Measurements from ENCODE around the gene BPHL.
"Not testable (repeated sequence)": the region's sequence is repeated elsewhere in the genome, so short reads cannot be mapped to it uniquely, and the experiment has no call there.

BPHL gene

DNA sequence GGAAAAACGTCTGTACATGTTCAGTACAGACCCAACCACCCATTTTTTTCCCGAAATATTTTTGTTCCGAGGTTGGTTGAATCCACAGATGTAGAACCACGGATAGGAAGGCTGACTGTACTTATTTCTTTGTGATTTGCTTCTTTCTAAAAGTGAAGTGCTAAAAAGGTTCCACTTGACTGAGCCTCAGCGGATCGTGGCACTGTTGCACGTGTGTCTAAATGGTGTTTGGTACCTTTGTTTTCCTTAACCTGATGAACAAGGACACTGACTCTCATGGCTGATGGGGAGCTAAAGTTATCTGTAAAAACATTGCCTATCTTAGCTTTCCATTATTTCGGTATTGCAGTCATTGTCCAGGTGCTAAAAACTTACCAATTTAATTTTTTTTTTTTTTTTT lies 6.2 kb downstream of the BPHL start:
- FAIRE-seq: no peak

DNA sequence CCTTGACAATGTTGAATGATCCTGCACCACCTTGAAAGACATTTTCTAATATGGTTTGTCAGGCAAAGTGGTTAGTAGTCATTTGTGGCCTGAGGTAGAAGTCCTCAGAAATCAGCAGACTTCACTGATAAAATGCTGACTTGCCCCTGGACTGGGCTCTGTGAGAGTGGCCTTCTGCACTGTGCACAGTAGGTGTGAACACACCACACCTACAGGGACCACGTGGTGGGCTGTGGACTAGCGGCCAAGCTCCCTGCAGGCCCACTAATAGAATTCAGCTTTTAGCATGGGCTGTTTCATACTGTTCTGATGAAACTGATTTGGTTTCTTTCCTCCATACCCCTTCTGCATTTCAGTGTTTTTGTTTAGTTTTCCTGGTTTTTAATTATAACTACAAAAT lies 7.3 kb downstream of the BPHL start:
- FAIRE-seq: no peak

DNA sequence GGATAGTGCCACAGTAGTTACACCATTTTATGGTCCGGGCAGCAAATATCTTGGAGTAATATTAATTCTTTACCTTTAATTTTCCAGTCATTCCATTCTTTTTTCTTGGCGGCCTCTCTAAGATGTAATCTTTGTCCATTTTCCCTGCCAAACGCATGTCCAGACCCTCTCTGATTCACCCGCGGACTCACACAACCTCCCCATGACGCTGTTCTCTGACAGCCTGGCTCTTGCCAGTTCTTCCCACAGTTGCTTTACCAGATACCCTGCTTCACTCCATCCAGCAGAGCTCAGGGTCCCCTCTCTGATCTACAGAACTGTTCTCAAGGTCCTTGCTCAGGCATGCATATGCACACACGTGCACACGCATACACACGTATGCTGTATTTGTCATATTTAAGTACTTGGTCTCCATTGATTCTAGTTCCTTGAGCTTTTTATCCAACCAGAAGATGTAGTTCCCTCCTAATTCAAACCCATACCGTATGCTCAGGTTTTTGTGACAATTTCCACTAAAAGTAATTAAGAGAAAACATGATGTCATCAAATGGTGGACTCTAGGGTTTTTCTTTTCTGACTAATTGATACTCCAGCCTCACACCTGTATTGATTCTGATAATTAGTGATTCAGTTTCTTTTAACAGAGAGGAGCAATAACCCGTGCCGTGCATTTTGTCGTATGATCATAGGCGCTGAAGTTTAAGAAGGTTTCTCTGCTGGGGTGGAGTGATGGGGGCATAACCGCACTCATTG lies 10.0 kb downstream of the BPHL start:
- no peak for FAIRE-seq

DNA sequence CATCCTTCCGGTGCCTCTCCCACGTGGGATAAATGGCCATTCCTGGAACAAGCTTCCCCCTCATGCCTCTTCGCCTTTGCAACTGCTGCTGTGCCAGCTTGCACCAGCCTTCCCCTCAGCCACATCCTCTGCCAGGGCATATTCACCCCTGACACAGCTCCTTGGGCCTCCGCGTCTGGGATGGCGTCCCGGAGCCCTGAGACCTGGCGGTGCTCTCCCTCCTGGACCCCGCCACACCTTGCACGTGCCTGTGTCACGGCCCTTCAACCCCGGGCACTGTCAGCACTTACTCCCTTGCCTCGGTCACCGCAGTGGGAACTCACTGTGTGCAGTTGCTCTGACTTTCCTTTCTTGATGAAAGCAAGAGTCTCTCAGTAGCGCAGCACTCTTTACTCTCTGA lies 13.2 kb downstream of the BPHL start:
- FAIRE-seq: no peak

DNA sequence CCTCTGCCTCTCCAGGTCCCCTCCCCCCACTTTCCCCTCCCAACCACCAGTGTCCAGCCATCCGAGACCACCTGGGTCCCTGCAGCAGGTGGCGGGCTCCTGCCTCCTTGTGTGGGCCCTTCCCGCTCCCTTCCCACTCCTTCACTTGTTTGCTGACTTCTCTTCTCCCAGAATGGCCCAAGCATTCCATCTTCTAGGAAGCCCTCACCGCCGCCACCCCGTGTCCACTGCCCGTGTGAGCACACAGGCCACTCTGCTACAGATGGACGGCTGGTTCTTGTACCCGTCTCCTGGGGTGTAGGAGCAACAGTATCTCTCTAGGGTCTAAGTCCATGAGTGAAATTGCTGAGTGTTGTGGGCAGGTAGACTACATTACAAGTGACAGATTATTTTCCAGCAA lies 15.0 kb downstream of the BPHL start:
- no peak for FAIRE-seq

DNA sequence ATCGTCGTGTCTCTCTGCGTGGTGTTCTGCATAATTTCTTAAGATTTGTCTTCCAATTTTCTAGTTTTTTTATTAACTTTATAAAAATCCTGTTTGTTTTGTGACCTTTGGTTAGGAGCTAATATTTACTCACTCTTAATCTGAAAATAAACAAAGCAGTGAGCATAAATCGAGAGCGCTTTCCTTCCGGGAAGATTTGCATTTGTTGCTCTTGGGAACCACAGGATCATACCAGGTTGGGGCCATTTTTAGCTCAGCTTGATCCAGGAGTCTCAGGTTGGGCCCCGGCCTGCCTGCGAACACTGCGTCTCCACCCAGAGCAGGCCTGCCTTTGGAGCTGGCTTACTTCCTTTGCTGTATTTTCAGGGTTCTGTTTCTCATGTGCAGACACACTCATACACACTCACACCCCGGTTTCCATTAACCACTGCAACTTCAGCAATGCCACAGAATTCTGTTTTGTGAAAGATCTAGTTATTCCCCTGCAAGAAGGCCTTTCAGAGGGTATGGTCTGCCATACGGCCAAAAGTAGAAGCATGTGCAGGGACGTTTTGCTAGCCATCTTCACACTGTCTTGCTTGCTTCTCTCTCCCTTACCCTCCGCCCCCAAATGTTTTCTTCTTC lies 17.3 kb downstream of the BPHL start:
- no peak for FAIRE-seq

DNA sequence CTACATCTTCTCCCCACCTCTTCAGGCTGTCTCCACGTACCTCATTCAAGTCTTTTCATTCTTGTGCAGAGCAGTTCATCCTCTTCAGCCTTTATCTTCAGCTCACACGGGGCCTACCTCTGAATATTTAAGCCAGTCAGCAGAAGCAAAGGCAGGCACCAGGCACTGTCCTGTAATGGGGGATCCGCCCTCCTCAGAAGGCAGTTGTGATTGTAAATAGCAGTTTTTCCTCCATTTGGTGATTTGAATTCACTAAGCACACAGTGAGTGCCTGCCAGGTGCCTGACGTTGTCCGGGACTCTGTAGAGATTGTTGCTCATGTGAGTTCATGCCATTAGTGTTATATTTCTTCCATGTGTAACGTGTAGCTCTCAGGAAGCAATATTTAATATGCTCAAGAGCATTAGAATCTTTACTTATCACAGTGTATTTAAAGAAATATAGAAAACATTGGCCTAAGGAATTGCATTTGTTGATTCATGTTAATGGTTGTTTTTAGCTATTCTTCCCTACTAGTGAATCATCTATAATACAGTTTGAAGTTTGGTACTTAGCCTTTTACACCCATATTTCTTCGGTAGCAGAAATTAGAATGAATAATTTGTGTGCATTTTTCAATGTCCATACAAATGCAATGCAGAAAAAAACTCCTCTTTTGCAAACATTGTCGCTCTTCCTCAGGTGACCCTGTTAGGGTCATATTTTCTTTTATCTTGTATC lies 17.9 kb downstream of the BPHL start:
- no peak for FAIRE-seq

DNA sequence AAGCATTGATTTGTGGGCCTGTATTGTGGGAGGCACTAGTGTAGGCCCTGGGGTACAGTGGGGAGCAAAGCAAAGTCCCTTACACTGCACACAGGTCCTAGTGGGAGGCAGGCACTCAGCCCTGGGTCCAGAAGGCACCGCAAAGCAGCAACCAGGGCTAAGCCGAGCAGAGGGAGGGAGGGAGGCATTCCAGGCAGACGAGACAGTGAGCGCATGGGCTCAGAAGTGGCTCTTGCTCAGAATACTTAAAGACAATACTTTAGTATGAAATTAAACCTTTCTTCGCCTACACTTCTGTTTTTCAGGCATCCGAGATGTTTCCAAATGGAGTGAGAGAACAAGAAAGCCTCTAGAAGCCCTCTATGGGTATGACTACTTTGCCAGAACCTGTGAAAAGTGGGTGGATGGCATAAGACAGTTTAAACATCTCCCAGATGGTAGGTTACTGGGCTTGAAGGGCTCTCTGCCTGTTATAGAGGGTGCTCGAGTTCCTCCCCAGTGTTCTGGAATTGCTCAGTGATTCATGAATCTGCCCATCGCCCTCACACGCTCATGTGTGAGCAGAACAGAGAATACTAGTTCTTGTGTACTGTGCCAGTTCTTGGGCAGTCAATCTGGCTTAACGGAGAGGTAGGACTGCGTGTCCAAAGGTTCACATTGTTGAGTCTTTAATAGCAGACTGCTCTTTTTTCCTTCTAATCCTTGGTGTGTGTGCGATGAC lies 18.7 kb downstream of the BPHL start:
- FAIRE-seq: no peak

DNA sequence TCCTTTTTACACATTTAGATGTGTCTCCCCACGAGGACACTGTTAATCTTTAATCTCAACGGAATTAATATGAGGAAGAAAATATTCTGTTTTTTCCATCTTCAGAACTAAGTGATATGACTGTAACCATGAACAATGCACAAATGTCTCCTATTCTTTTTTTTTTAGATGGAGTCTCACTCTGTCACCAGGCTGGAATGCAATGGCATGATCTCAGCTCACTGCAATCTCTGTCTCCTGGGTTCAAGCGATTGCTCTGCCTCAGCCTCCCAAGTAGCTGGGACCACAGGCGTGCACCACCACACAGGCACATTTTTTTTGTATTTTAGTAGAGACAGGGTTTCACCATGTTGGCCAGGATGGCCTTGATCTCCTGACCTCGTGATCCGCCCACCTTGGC lies 19.4 kb downstream of the BPHL start:
- FAIRE-seq: not testable (repeated sequence)

DNA sequence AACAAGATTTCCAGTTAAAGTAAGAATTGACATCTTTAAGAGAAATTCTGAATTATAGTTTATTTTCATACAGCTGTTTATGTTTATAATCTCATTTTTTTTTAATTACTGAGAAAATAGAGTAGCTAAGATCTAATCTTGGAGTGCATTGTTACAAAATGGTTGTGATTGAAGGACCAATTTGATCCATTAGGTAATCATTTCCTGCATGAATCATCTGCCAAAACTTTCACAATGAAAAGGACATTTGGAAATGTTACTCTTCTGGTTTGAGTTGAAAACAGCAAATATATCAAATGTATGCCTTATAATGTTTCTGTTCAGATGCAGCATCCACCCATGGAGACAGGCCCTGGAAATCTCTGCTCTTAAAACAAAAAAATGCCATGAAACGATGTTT lies 19.8 kb downstream of the BPHL start:
- FAIRE-seq: no peak

DNA sequence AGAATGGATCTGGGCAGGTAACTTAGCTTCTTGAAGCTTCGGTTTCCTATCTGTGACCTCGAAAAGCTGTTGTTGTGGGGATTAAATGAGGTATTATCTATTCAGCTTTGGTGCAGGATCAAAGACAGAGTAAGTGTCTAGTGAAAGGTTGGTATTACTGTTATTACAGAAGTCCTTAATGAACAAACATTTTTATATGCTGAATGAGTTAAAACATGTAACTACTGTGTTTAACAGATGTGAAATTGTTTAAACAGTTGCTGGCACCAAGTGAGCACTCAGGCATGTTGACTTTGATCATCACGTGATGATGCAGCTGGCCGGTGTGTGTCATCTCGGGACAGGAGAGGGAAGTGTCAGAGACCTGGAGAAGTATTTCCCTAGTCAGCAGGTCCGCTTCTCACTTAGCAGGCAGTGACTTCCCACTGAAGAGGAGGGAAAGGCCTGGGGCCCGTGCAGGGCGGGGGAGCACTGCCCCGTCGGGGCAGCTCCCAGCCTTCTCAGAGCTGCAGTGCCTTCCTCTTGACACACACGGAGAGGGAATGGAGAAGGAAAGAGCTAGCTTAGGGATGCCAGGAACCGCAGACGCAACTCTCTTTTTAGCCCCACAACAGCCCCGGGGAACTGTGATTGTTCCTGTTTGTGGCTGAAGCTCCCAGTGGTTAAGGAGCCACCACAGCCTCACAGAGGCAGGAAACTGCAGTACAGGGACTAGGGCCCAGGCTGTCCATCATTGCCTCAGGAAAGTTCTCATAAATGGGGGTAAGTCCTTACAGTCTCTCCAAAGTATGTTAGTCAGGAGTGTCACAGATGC lies 20.8 kb downstream of the BPHL start:
- FAIRE-seq: no peak

DNA sequence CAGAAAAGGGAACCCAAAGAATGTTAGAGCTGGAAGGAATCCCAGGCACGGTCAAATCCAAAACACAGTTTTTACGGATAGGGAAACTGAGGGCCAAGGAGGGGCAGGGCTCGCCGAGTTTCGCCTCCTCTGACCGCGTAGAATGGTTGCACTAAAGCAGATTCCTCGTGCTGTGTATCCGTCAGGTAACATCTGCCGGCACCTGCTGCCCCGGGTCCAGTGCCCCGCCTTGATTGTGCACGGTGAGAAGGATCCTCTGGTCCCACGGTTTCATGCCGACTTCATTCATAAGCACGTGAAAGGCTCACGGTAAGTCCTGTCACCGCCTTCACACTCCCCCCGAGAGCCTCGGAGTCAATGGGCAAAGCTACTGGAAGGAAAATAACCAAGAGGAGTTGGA lies 21.7 kb downstream of the BPHL start:
- FAIRE-seq: no peak

DNA sequence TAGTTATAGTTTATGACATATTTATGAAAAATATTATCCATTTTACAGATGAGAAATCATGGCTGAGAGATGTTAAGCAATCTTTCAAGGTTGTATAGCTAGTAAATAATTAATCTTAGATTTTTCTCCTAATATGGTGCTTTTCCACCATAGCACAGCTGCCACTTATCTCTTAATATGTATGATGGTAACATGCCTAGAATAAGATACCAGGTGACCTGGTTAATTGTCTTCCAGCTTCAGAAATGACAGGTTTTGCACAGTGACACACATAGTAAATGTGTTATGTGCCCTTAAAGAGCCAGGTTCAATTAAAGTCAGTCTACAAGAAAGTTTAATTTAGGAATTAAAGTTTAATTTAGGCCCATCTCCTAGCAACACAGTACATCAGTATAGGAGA lies 24.0 kb downstream of the BPHL start:
- no peak for FAIRE-seq

DNA sequence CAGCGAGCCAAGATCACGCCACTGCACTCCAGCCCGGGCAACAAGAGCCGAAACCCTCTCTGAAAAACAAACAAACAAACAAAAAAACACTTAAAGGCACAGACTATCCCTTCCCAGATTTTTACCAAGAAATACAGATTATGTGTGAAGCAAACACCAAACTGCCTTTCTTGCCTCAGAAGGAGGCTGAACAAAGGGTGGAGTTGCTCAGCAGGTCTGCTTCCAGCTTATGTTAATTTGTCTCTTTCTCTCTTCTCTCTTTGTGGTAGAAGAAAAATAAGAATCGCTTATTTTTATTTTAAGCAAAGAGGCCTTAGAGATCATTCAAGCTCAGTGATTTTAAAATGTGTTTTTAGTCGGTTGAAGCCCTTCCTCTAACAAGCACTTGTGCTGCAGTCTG lies 24.6 kb downstream of the BPHL start:
- FAIRE-seq: no peak

DNA sequence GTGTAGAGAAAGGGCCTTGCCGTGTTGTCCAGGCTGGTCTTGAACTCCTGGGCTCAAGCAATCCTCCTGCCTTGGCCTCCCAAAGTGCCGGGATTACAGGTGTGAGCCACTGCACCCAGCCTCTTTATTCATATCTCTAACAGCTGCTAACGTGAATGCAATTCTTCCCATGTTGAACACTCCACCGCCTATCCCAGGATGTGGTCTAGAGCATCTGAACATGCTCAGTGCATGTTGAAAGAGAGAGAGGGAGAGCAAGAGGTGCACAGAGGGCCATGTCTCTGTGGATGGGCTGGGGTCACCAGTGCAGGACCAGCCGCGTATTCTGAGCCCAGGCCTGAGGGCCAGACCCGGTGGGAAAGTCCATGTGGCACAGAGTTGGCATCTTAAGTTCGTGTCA lies 26.1 kb downstream of the BPHL start:
- no peak for FAIRE-seq

DNA sequence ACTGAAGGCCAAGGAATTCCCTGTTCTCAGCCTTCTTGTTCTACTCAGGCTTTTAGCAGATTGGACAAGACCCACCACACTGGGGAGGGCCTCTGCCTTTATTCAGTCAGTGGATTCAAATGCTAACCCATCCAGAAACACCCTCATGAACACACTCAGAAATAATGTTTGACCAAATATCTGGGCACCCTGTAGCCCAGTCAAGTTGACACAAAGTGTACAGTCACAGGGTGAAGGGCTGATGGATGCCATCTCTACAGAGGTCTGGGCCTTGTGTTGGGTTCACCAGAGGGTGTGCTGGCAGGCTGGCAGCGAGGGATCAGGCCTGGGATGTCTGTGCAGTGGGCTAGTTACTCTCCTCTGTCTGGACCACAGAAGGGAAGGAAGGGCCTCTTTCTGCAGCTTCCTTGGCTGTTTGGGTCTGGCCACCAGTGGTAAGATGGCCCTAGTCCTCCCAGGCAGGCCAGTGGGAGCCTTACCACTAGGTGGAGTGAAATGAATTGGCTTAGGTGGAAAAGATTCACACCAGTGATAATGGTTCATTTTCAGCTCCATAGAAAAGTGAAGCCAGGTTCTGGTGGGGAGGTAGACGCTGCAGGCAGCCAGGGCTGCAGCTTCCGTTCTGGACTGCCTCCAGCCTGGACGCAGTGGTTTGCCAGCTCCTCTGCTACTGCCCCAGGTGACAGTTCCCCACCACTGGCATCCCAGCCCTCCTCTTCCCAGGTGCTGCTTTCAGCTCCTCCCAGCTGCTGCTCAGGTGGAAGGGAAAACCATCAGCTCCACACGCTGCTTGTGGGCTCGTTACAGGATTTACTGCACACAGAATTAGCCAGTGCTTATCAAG lies 29.6 kb downstream of the BPHL start:
- no peak for FAIRE-seq

DNA sequence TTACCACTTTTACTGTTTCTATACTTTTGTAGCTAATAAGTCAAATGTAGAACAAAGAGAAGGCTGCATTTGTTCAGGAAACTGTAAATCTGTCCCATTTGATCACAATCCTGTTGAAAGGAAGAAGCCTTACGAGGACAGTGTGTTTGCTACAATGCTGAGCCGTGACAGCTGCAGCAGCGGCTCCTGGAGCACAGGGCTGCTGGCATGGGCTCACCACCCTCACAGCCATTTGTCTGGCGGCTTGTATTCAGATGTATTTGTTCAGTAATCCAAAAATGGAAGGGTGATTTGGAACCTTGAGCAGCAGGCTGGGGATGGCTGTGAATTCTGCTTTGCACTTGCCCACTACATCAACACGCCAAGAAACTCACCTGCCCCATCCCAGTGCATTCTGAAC lies 33.2 kb downstream of the BPHL start:
- FAIRE-seq: no peak

DNA sequence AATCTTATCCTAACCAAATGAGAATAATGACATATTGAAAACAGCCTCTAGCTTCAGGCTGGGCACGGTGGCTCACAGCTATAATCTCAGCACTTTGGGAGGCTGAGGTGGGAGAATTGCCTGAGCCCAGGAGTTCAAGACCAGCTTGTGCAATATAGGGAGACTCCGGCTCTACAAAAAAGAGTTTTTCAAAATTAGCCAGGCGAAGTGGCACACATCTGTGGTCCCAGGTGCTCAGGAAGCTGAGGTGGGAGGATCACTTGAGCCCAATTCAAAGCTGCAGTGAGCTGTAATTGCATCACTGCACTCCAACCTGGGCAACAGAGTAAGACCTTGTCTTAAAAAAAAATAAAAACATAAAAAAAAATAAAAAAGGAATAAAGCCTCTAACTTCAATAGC lies 34.2 kb downstream of the BPHL start:
- FAIRE-seq: no peak

DNA sequence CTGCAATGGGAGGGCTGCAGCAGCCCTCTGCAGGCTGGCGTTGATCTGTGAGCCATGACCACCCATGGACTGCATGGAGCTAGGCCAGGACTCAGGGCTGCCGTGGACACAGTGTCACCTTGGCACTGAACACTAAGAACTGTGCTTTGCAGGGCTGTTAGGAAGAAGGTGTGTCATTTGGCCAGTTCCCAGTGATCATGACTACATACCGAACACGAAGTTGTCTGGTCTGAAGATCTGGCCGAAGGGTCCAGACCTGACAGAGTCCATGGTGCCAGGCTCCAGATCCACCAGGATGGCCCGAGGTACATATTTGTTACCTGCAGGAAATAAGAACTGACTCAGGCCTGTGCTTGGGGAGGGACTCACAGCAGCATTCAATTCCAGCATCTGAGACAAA lies 36.9 kb downstream of the BPHL start:
- FAIRE-seq: not testable (repeated sequence)

DNA sequence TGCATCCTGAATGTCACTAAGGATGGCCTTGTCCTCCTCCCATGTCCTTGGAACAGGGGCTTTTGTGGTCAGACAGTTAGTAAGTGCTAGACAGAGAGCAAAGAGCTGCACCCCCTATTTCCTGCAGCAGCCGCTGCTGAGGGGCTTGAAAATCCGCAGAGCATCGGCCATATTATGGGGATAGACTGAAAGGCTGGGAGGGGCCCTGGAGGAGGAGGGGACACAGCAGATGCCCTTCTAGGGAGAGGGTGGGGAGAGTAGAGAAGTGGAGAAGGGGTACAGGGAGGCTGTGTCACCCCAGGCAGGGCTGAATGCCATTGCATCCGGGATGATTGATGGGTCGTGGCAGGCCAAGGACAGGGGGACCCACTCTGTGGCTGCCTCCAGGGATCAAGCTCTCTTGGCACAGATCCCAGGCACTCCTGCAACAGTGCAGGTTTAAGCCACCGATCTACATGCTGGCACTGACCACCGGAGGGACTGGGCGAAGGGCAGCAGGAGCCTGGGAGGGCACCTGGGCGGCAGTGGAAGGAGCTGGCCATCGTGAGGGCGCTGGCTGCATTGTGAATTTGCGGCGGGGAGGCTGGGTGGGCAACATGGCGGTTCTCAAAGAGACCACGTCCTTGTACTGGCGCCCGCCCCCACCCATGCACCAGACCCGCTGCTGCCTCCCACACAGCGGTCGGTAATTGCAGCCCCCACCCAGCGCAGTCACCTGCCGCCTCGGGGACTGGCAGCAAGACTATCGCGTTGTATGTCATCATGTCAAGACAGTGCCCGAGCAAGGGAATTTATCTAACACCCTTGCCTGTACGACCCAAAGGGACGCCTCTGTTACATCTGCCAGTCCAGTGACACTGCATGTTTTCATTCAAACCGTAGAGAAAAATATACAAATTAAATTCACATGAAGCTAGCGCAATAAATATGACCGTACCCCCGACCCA lies 37.9 kb downstream of the BPHL start:
- FAIRE-seq: not testable (repeated sequence)
